ENCODE measurements around the gene IL12RB1.

The IL12RB1 gene

GRCh38 chr19:18068395-18068794 is 18.3 kb downstream of the IL12RB1 start:
- no peak overlapping the region for H2AFZ ChIP-seq (ENCODE audit: low read depth, low read length)
- H3K9ac ChIP-seq (ENCODE audit: low read depth, low read length): no peak overlapping the region
- H3K79me2 ChIP-seq (ENCODE audit: insufficient read depth, low read length): no peaks in the 10 kb centered on the region
- H3K4me1 ChIP-seq (ENCODE audit: insufficient read depth, low read length): peaks cover 6% of the 10 kb centered on the region
- no peak overlapping the region for H3K4me2 ChIP-seq (ENCODE audit: insufficient read depth, low read length)
- H4K20me1 ChIP-seq (ENCODE audit: insufficient read depth, low read length): no peaks in the 10 kb centered on the region
- DNase-seq (no peak), ATAC-seq (ENCODE audit: insufficient read depth, low read depth) (no peak)
- H3K27me3 ChIP-seq (ENCODE audit: insufficient read depth, low read length, poor library complexity): no peaks in the 10 kb centered on the region
- no peaks in the 10 kb centered on the region for H3K36me3 ChIP-seq (ENCODE audit: insufficient read depth, low read length)
- no peaks in the 10 kb centered on the region for H3K9me3 ChIP-seq (ENCODE audit: insufficient read depth, low read length, severe bottlenecking)
- no peak overlapping the region for H3K27ac ChIP-seq (ENCODE audit: low read length)
- no peak for TF ChIP-seq EZH2 (IDR thresholded peaks at IDR 0.05; ENCODE audit: borderline replicate concordance, low read depth, low read length, severe bottlenecking)
- TF ChIP-seq CTCF (IDR thresholded peaks at IDR 0.05; ENCODE audit: borderline replicate concordance, extremely low read depth, low read length, poor library complexity, severe bottlenecking): no peak
- H3K4me3 ChIP-seq (ENCODE audit: low read depth in 1 of 2, low read length in 2 of 2): no peak overlapping the region

- TF ChIP-seq EZH2 (IDR thresholded peaks at IDR 0.05; ENCODE audit: borderline replicate concordance, low read depth, low read length, severe bottlenecking) (no peak), CTCF (IDR thresholded peaks at IDR 0.05; ENCODE audit: borderline replicate concordance, extremely low read depth, low read length, poor library complexity, severe bottlenecking) (no peak)
- DNase-seq (no peak), ATAC-seq (ENCODE audit: insufficient read depth, low read depth) (no peak)
- no peaks in the 10 kb centered on the region for H4K20me1 ChIP-seq (ENCODE audit: insufficient read depth, low read length)
- no peak overlapping the region for H2AFZ ChIP-seq (ENCODE audit: low read depth, low read length)
- no peaks in the 10 kb centered on the region for H3K27me3 ChIP-seq (ENCODE audit: insufficient read depth, low read length, poor library complexity)
- no peaks in the 10 kb centered on the region for H3K36me3 ChIP-seq (ENCODE audit: insufficient read depth, low read length)
- no peak overlapping the region for H3K9ac ChIP-seq (ENCODE audit: low read depth, low read length)
- no peaks in the 10 kb centered on the region for H3K4me1 ChIP-seq (ENCODE audit: insufficient read depth, low read length)
- no peak overlapping the region for H3K4me3 ChIP-seq (ENCODE audit: low read depth in 1 of 2, low read length in 2 of 2)
- no peaks in the 10 kb centered on the region for H3K79me2 ChIP-seq (ENCODE audit: insufficient read depth, low read length)
- H3K4me2 ChIP-seq (ENCODE audit: insufficient read depth, low read length): no peak overlapping the region
- H3K9me3 ChIP-seq (ENCODE audit: insufficient read depth, low read length, severe bottlenecking): no peaks in the 10 kb centered on the region
- no peak overlapping the region for H3K27ac ChIP-seq (ENCODE audit: low read length)
These were observed 21.6 kb downstream of the IL12RB1 start for GRCh38 chr19:18065173-18065495.

- H2AFZ ChIP-seq (ENCODE audit: low read depth, low read length): no peak overlapping the region
- peaks cover 3% of the 10 kb centered on the region for H3K4me1 ChIP-seq (ENCODE audit: insufficient read depth, low read length)
- no peak overlapping the region for H3K9ac ChIP-seq (ENCODE audit: low read depth, low read length)
- no peak for ATAC-seq (ENCODE audit: insufficient read depth, low read depth)
- H3K4me3 ChIP-seq (ENCODE audit: low read depth in 1 of 2, low read length in 2 of 2): no peak overlapping the region
- H3K36me3 ChIP-seq (ENCODE audit: insufficient read depth, low read length): no peaks in the 10 kb centered on the region
- H3K9me3 ChIP-seq (ENCODE audit: insufficient read depth, low read length, severe bottlenecking): no peaks in the 10 kb centered on the region
- H4K20me1 ChIP-seq (ENCODE audit: insufficient read depth, low read length): no peaks in the 10 kb centered on the region
- H3K27ac ChIP-seq (ENCODE audit: low read length): no peak overlapping the region
- H3K4me2 ChIP-seq (ENCODE audit: insufficient read depth, low read length): no peak overlapping the region
- TF ChIP-seq CTCF (IDR thresholded peaks at IDR 0.05; ENCODE audit: borderline replicate concordance, extremely low read depth, low read length, poor library complexity, severe bottlenecking) (no peak), EZH2 (IDR thresholded peaks at IDR 0.05; ENCODE audit: borderline replicate concordance, low read depth, low read length, severe bottlenecking) (no peak)
- no peaks in the 10 kb centered on the region for H3K27me3 ChIP-seq (ENCODE audit: insufficient read depth, low read length, poor library complexity)
- no peaks in the 10 kb centered on the region for H3K79me2 ChIP-seq (ENCODE audit: insufficient read depth, low read length)
- DNase-seq: no peak
These were observed 23.3 kb downstream of the IL12RB1 start for GRCh38 chr19:18063463-18063862.

- TF ChIP-seq EZH2 (IDR thresholded peaks at IDR 0.05; ENCODE audit: borderline replicate concordance, low read depth, low read length, severe bottlenecking) (no peak), CTCF (IDR thresholded peaks at IDR 0.05; ENCODE audit: borderline replicate concordance, extremely low read depth, low read length, poor library complexity, severe bottlenecking) (no peak)
- H3K9me3 ChIP-seq (ENCODE audit: insufficient read depth, low read length, severe bottlenecking): no peaks in the 10 kb centered on the region
- H3K4me1 ChIP-seq (ENCODE audit: insufficient read depth, low read length): peaks cover 14% of the 10 kb centered on the region
- no peak overlapping the region for H2AFZ ChIP-seq (ENCODE audit: low read depth, low read length)
- H3K4me2 ChIP-seq (ENCODE audit: insufficient read depth, low read length): no peak overlapping the region
- no peaks in the 10 kb centered on the region for H3K27me3 ChIP-seq (ENCODE audit: insufficient read depth, low read length, poor library complexity)
- no peak overlapping the region for H3K27ac ChIP-seq (ENCODE audit: low read length)
- no peaks in the 10 kb centered on the region for H3K79me2 ChIP-seq (ENCODE audit: insufficient read depth, low read length)
- no peak for ATAC-seq (ENCODE audit: insufficient read depth, low read depth)
- H3K4me3 ChIP-seq (ENCODE audit: low read depth in 1 of 2, low read length in 2 of 2): no peak overlapping the region
- no peak for DNase-seq
- H4K20me1 ChIP-seq (ENCODE audit: insufficient read depth, low read length): no peaks in the 10 kb centered on the region
- no peaks in the 10 kb centered on the region for H3K36me3 ChIP-seq (ENCODE audit: insufficient read depth, low read length)
- H3K9ac ChIP-seq (ENCODE audit: low read depth, low read length): no peak overlapping the region
These were observed 24.7 kb downstream of the IL12RB1 start for GRCh38 chr19:18062028-18062427.
